ENCODE measurements around the gene CD7. TPM values are rescaled to one million over a fixed set of nuclear protein-coding genes. Genes with fewer than 3 reads are reported as not detected.

Gene CD7
- total and polyA plus RNA-seq, 9 of the 15 experiments (the other 6 are each of a cell fraction or from before 2014, with no cell fraction given), result 0.21 to 0.35 TPM; not detected in 7

DNA sequence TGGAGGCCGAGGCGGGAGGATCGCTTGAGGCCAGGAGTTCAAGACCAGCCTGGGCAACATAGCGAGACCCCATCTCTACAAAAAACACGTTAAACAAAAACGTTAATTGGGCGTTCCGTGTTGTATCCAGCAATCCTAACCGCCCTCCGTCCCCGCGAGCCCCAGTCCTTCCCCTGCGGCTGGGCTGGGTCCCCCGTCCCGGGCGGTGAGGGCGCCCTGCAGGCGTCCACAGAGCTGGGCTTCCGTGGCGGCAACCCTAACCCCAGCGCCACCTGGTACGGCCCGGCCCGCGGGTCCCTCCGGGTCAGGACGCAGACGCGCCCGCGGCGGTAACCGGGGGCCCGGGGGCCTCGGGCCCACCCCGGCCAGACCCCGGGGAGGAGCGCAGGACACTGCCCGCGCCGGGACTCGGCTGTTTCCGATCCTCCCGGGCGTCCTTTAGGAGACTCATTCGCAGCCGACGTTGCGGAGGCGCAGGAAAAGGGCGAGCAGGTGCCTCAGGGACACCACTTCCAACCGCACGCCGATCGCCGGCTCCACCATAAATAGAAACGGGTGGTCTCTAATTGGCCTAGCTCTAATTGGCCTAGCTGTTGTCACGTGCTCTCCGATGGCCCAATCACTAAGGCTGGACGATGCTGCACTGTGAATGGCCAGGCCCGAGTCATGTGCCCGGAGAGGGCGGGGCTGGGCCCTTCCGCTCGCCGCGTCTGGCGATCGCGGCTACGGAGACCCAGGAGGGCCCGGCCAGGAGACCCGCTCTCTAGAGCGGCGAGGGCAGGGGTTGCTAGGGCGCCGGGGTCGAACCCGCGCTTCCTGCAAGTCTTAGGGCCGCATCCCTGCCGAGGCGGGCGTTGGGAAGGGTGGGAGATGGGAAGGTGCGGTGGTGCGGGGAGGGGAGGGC, 24.9 kb downstream of the CD7 start (continued):
- TF ChIP-seq ARID3B (CRISPR knock-in tag; IDR thresholded peaks at IDR 0.05; ENCODE audit: borderline replicate concordance), result no peak
- TF ChIP-seq RBBP5 (IDR thresholded peaks at IDR 0.05; ENCODE audit: borderline replicate concordance, insufficient read depth, low read length, poor library complexity, severe bottlenecking), result peak; percentile 51
- no peak for TF ChIP-seq RBM17 (IDR thresholded peaks at IDR 0.05; ENCODE audit: borderline replicate concordance, low read depth, low read length)
- TF ChIP-seq CTCFL (IDR thresholded peaks at IDR 0.05; ENCODE audit: borderline replicate concordance, insufficient read depth, low read depth, low read length, poor library complexity, severe bottlenecking), result no peak
- no peak for TF ChIP-seq SRSF1 (IDR thresholded peaks at IDR 0.05; ENCODE audit: low read depth, low read length)
- no peak for TF ChIP-seq ELF2 (CRISPR knock-in tag; IDR thresholded peaks at IDR 0.05)
- TF ChIP-seq, protein P1, sequence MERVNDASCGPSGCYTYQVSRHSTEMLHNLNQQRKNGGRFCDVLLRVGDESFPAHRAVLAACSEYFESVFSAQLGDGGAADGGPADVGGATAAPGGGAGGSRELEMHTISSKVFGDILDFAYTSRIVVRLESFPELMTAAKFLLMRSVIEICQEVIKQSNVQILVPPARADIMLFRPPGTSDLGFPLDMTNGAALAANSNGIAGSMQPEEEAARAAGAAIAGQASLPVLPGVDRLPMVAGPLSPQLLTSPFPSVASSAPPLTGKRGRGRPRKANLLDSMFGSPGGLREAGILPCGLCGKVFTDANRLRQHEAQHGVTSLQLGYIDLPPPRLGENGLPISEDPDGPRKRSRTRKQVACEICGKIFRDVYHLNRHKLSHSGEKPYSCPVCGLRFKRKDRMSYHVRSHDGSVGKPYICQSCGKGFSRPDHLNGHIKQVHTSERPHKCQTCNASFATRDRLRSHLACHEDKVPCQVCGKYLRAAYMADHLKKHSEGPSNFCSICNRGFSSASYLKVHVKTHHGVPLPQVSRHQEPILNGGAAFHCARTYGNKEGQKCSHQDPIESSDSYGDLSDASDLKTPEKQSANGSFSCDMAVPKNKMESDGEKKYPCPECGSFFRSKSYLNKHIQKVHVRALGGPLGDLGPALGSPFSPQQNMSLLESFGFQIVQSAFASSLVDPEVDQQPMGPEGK (CRISPR knock-in tag; IDR thresholded peaks at IDR 0.05; ENCODE audit: borderline replicate concordance), result no peak
- no peak for TF ChIP-seq ZNF77 (CRISPR knock-in tag; IDR thresholded peaks at IDR 0.05)
- TF ChIP-seq XRCC3 (IDR thresholded peaks at IDR 0.05), result no peak
- TF ChIP-seq YY1 (IDR thresholded peaks at IDR 0.05; ENCODE audit: borderline replicate concordance in 1 of 3, control insufficient read depth in 1 of 3, extremely low read depth in 1 of 3, insufficient read depth in 3 of 3, insufficient read length in 1 of 3, insufficient replicate concordance in 2 of 3, low read depth in 1 of 3, low read length in 2 of 3), result peak in 2 of 3 experiments; percentile 72 to 88
- no peak for TF ChIP-seq CSDE1 (IDR thresholded peaks at IDR 0.05)
- no peak for TF ChIP-seq ZNF253 (CRISPR knock-in tag; conservative IDR thresholded peaks at IDR 0.05)
- TF ChIP-seq BMI1 (IDR thresholded peaks at IDR 0.05; ENCODE audit: low read length), result no peak
- TF ChIP-seq, protein P2, sequence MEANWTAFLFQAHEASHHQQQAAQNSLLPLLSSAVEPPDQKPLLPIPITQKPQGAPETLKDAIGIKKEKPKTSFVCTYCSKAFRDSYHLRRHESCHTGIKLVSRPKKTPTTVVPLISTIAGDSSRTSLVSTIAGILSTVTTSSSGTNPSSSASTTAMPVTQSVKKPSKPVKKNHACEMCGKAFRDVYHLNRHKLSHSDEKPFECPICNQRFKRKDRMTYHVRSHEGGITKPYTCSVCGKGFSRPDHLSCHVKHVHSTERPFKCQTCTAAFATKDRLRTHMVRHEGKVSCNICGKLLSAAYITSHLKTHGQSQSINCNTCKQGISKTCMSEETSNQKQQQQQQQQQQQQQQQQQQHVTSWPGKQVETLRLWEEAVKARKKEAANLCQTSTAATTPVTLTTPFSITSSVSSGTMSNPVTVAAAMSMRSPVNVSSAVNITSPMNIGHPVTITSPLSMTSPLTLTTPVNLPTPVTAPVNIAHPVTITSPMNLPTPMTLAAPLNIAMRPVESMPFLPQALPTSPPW (CRISPR knock-in tag; IDR thresholded peaks at IDR 0.05), result no peak
- peak; percentile 58 for TF ChIP-seq RB1 (IDR thresholded peaks at IDR 0.05; ENCODE audit: low read depth)
- no peak for TF ChIP-seq NR2F6 (CRISPR knock-in tag; IDR thresholded peaks at IDR 0.05)
- no peak for TF ChIP-seq EZH2 (IDR thresholded peaks at IDR 0.05; ENCODE audit: borderline replicate concordance, low read depth, low read length)

Data from K562 (cell line).